H1 (cell line): ENCODE results near the gene MT2A. TPM values are rescaled to one million over a fixed set of nuclear protein-coding genes. Genes with fewer than 3 reads are reported as not detected.

ENCODE experiments used
- CTCF ChIA-PET: fragments of 300-600 bp; sonication (Branson Sonifier 250); formaldehyde crosslinking; loops from one replicate; lab custom pipeline; 2021; ENCODE audit not compliant: partially characterized antibody; lab: Charles Lee
- POLR2A ChIA-PET: fragments of 300-600 bp; sonication (Branson Sonifier 250); formaldehyde crosslinking; loops from one replicate; lab custom pipeline; 2021; ENCODE audit warnings: inconsistent platforms; ENCODE audit not compliant: partially characterized antibody; lab: Charles Lee
- DNase-seq, 2 experiments: peaks; one replicate each; pipeline versions ENCODE4 v3.0.0 to v3.0.0-alpha.2; 2010 to 2022; ENCODE audit warnings: low spot score in 2 of 2, low read depth in 1 of 2, mixed read lengths in 1 of 2
- FAIRE-seq: peaks from 2 replicates; lab custom pipeline; 2011; peaks lifted over from hg19 to GRCh38; lab: Jason Lieb, UNC
- H2AFZ ChIP-seq: 2 replicates; pipeline ENCODE4 v1.8.1; 2012; ENCODE audit warnings: low read length, inconsistent platforms
- H2AK5ac ChIP-seq: 2 replicates; pipeline ENCODE4 v1.6.1; 2013; ENCODE audit warnings: low read depth, low read length
- H2BK120ac ChIP-seq: replicated peaks from 2 replicates; pipeline ENCODE3; 2013; ENCODE audit warnings: low read depth, low read length, inconsistent platforms
- H2BK12ac ChIP-seq: 2 replicates; pipeline ENCODE4 v1.6.1; 2013; ENCODE audit warnings: low read depth, low read length
- H2BK15ac ChIP-seq: 2 replicates; pipeline ENCODE4 v1.6.1; 2013; ENCODE audit warnings: low read length
- H2BK20ac ChIP-seq: 2 replicates; pipeline ENCODE4 v1.6.1; 2013; ENCODE audit warnings: low read length
- H2BK5ac ChIP-seq: 2 replicates; pipeline ENCODE4 v1.6.1; 2013; ENCODE audit warnings: low read depth, low read length
- H3K14ac ChIP-seq: 2 replicates; pipeline ENCODE4 v1.6.1; 2013; ENCODE audit warnings: inconsistent platforms; ENCODE audit not compliant: insufficient read length
- H3K18ac ChIP-seq: 2 replicates; pipeline ENCODE4 v1.6.1; 2013; ENCODE audit warnings: low read length; ENCODE audit errors: extremely low read depth
- H3K23ac ChIP-seq: 2 replicates; pipeline ENCODE4 v1.6.1; 2013; ENCODE audit warnings: inconsistent platforms; ENCODE audit not compliant: insufficient read length
- H3K23me2 ChIP-seq: 2 replicates; pipeline ENCODE4 v1.6.1; 2013; ENCODE audit warnings: low read depth, low read length
- H3K27ac ChIP-seq: 2 replicates; pipeline ENCODE4 v1.6.1; 2011; ENCODE audit warnings: low read depth, low read length, inconsistent platforms
- H3K27me3 ChIP-seq, 4 experiments: replicated peaks in 1 of 4; 1 replicate in 1 of 4; 2 replicates in 3 of 4; pipeline versions ENCODE4 v1.6.1 to v1.8.1; 2011 to 2013; ENCODE audit warnings: low read length in 3 of 4, mild to moderate bottlenecking in 3 of 4, inconsistent platforms in 2 of 4, mixed read lengths in 2 of 4, moderate library complexity in 1 of 4; ENCODE audit not compliant: control insufficient read depth in 3 of 4, insufficient read depth in 3 of 4; ENCODE audit errors: extremely low read depth in 1 of 4
- H3K36me3 ChIP-seq, 4 experiments: 2 replicates each; pipeline versions ENCODE4 v1.6.1 to v1.8.1; 2011 to 2013; ENCODE audit warnings: mild to moderate bottlenecking in 4 of 4, low read length in 3 of 4, moderate library complexity in 2 of 4, control low read depth in 1 of 4, inconsistent platforms in 1 of 4; ENCODE audit not compliant: insufficient read depth in 4 of 4, control insufficient read depth in 2 of 4
- H3K4ac ChIP-seq: replicated peaks from 2 replicates; pipeline ENCODE3; 2013; ENCODE audit warnings: low read length, low read depth, mixed read lengths, inconsistent platforms; ENCODE audit not compliant: insufficient read length
- H3K4me1 ChIP-seq, 4 experiments: replicated peaks in 1 of 4; 1 replicate in 1 of 4; 2 replicates in 3 of 4; pipeline versions ENCODE4 v1.6.1 to v1.8.1; 2011 to 2013; ENCODE audit warnings: low read length in 3 of 4, inconsistent platforms in 2 of 4, mixed read lengths in 1 of 4; ENCODE audit not compliant: insufficient read depth in 4 of 4, control insufficient read depth in 3 of 4
- H3K4me2 ChIP-seq, 2 experiments: 2 replicates each; pipeline versions ENCODE4 v1.6.1 to v1.8.1; 2011 to 2013; ENCODE audit warnings: low read depth in 2 of 2, low read length in 2 of 2, control low read depth in 1 of 2, inconsistent platforms in 1 of 2, mild to moderate bottlenecking in 1 of 2; ENCODE audit not compliant: insufficient read depth in 1 of 2
- H3K4me3 ChIP-seq, 4 experiments: fragments of 200-600, 300-600 bp in 1 of 4; sonication (generic), shearing (Covaris generic), sonication (Bioruptor Twin) in 1 of 4; 2 replicates each; pipeline versions ENCODE4 v1.5.1 to v1.8.1; 2011 to 2016; ENCODE audit warnings: low read length in 4 of 4, low read depth in 3 of 4, control low read depth in 2 of 4, inconsistent platforms in 2 of 4, mild to moderate bottlenecking in 2 of 4, mixed read lengths in 1 of 4, moderate library complexity in 1 of 4; ENCODE audit not compliant: insufficient read depth in 2 of 4; ENCODE audit errors: extremely low read depth in 1 of 4
- H3K56ac ChIP-seq: replicated peaks from 2 replicates; pipeline ENCODE3; 2013; ENCODE audit warnings: low read depth, mild to moderate bottlenecking, mixed read lengths, low read length, inconsistent platforms; ENCODE audit not compliant: insufficient read length
- H3K79me1 ChIP-seq: 2 replicates; pipeline ENCODE4 v1.6.1; 2013; ENCODE audit warnings: low read depth, low read length, control low read depth
- H3K79me2 ChIP-seq, 2 experiments: 2 replicates each; pipeline versions ENCODE4 v1.6.1 to v1.8.1; 2012 to 2013; ENCODE audit warnings: low read length in 2 of 2, mild to moderate bottlenecking in 2 of 2, inconsistent platforms in 1 of 2; ENCODE audit not compliant: insufficient read depth in 2 of 2, control insufficient read depth in 1 of 2
- H3K9ac ChIP-seq, 4 experiments: replicated peaks in 1 of 4; 1 replicate in 1 of 4; 2 replicates in 3 of 4; pipeline versions ENCODE4 v1.6.1 to v1.8.1; 2011 to 2013; ENCODE audit warnings: low read depth in 3 of 4, low read length in 3 of 4, control low read depth in 2 of 4, mild to moderate bottlenecking in 2 of 4, moderate library complexity in 2 of 4, inconsistent platforms in 1 of 4; ENCODE audit errors: extremely low read depth in 1 of 4
- H3K9me3 ChIP-seq, 2 experiments: 2 replicates each; pipeline versions ENCODE4 v1.6.1 to v1.8.1; 2012 to 2013; ENCODE audit warnings: mild to moderate bottlenecking in 2 of 2, moderate library complexity in 2 of 2, control low read depth in 1 of 2, inconsistent platforms in 1 of 2, low read depth in 1 of 2, low read length in 1 of 2, mixed read lengths in 1 of 2; ENCODE audit not compliant: insufficient read depth in 2 of 2
- H4K20me1 ChIP-seq, 2 experiments: replicated peaks in 1 of 2; 2 replicates each; pipeline versions ENCODE3 to v1.8.1; 2011 to 2013; ENCODE audit warnings: inconsistent platforms in 2 of 2, low read length in 2 of 2, mild to moderate bottlenecking in 1 of 2; ENCODE audit not compliant: insufficient read depth in 2 of 2, control insufficient read depth in 1 of 2
- H4K5ac ChIP-seq: 2 replicates; pipeline ENCODE4 v1.6.1; 2013; ENCODE audit warnings: low read length, low read depth, mixed read lengths, inconsistent platforms; ENCODE audit not compliant: insufficient read length
- H4K8ac ChIP-seq: 2 replicates; pipeline ENCODE4 v1.8.0; 2013; ENCODE audit warnings: mild to moderate bottlenecking, moderate library complexity, low read length, inconsistent platforms; ENCODE audit not compliant: insufficient read depth; ENCODE audit errors: extremely low read depth
- H4K91ac ChIP-seq: replicated peaks from 2 replicates; pipeline ENCODE3; 2013; ENCODE audit warnings: low read length, mixed read lengths, inconsistent platforms; ENCODE audit not compliant: insufficient read length
- CEBPB ChIP-seq: IDR thresholded peaks from 2 replicates; pipeline ENCODE4 v1.6.1; 2012; ENCODE audit warnings: low read depth, low read length
- EGR1 ChIP-seq: IDR thresholded peaks from 2 replicates; pipeline ENCODE4 v1.6.1; 2011; ENCODE audit warnings: low read depth, low read length, borderline replicate concordance
- TEAD4 ChIP-seq: IDR thresholded peaks from 2 replicates; pipeline ENCODE4 v1.6.1; 2012; ENCODE audit warnings: low read depth, low read length, inconsistent platforms, mixed read lengths
- YY1 ChIP-seq: IDR thresholded peaks from 2 replicates; pipeline ENCODE4 v1.6.1; 2011; ENCODE audit warnings: low read depth, mild to moderate bottlenecking, low read length
- WGBS, 2 experiments: shearing (Covaris generic) in 1 of 2; methylation state at CpG; one replicate each; pipeline versions ENCODE4 v1.1.6 to v1.1.7; 2013 to 2015; ENCODE audit warnings: low lambda C conversion rate in 2 of 2, mixed read lengths in 2 of 2, inconsistent platforms in 1 of 2, low coverage in 1 of 2, missing lambda C conversion rate in 1 of 2; ENCODE audit not compliant: insufficient replicate concordance in 2 of 2, insufficient coverage in 1 of 2, insufficient read length in 1 of 2; ENCODE audit errors: extremely low coverage in 1 of 2, missing lambda C conversion rate in 1 of 2; 5-methylcytosine and 5-hydroxymethylcytosine counted together
- polyA plus RNA-seq, 7 experiments: library from polyadenylated mRNA; depleted of rRNA in 3 of 7; stranded (reverse) in 5 of 7; unstranded in 2 of 7; fragments of >200 nt in 5 of 7; fragments of 200-250 nt in 2 of 7; gene quantifications; 1 replicate in 5 of 7; 2 replicates in 1 of 7; 4 replicates in 1 of 7; pipeline versions ENCODE4 v1.2.1 to v1.2.3, GENCODE V29; 2011 to 2013; ENCODE audit warnings: missing spikeins in 2 of 7, mixed read lengths in 2 of 7
- total RNA-seq: library from RNA; stranded (reverse); fragmentation: NEBNext Ultra II Directional; extraction: Animal tissue kit (Norgen Biotek cat#: 25700); gene quantifications from 2 replicates; pipeline ENCODE4 v1.2.1, GENCODE V29; 2021

The MT2A gene
- total and polyA plus RNA-seq, 2 of the 8 experiments (the other 6 are each of a cell fraction or from before 2014, with no cell fraction given) = 9.5 to 30.1 TPM

GRCh38 chr16:56591377-56592060 is 16.9 kb upstream of the MT2A start:
- Histone ChIP-seq H3K9ac (no peak overlapping the region), H2BK5ac (no peak overlapping the region), H3K4ac (no peak overlapping the region), H3K14ac (no peak overlapping the region), H2AK5ac (no peak overlapping the region), H3K18ac (no peak overlapping the region), H4K20me1 (peaks cover 2 to 4% of the 10 kb centered on the region in 2 experiments), H3K27me3 (peaks cover 20 to 52% (median 43%) of the 10 kb centered on the region in 4 experiments), H4K91ac (no peak overlapping the region), H3K4me2 (no peak overlapping the region), H3K79me2 (no peaks in the 10 kb centered on the region), H3K56ac (no peak overlapping the region), H3K79me1 (no peaks in the 10 kb centered on the region), H2BK15ac (no peak overlapping the region), H3K23me2 (peaks cover 8% of the 10 kb centered on the region; the same call in 1 of the 2 replicates), H2BK20ac (no peak overlapping the region), H2BK120ac (no peak overlapping the region), H4K5ac (no peak overlapping the region), H3K36me3 (no peaks in the 10 kb centered on the region), H2BK12ac (no peak overlapping the region), H3K4me3 (no peak overlapping the region), H4K8ac (no peak overlapping the region), H3K4me1 (peaks cover 0 to 13% (median 4%) of the 10 kb centered on the region in 4 experiments; a peak in 5 of 7 replicates), H2AFZ (no peak overlapping the region), H3K9me3 (no peaks in the 10 kb centered on the region), H3K23ac (no peak overlapping the region), H3K27ac (no peak overlapping the region)
- POLR2A ChIA-PET = interaction anchor here (0.6 to 1.3 kb wide), 2 partner anchors 10 to 96 kb away, joined by 3 read pairs; no protein-coding TSS in a partner anchor
- DNase-seq (no peak), FAIRE-seq (no peak)
- CTCF ChIA-PET = interaction anchor here (0.9 to 3.3 kb wide), 9 partner anchors 9 to 85 kb away, joined by 3 to 25 read pairs (median 4); no protein-coding TSS in a partner anchor
- TF ChIP-seq EGR1 (no peak), TEAD4 (no peak), CEBPB (no peak), YY1 (no peak)
- WGBS, 2 experiments = 71% methylated on average over 4 of the region's 4 CpGs; no CpG with 5 or more reads in 1 of the 2 experiments
